ENCODE data around the gene H2BK1. TPM values are rescaled to one million over a fixed set of nuclear protein-coding genes. Genes with fewer than 3 reads are reported as not detected.

Gene H2BK1
- polyA plus RNA-seq, 3 donors = not detected

GRCh38 chr7:151246102-151246850, 36.0 kb upstream of the H2BK1 start:
- intact Hi-C loops (cut with micrococcal nuclease) = no loop called here
- peaks cover 33 to 41% of the 10 kb centered on the region in 2 donors for H3K36me3 Mint-ChIP-seq
- no peak overlapping the region for H2AFZ ChIP-seq (ENCODE audit: insufficient read depth, low read depth, low read length, poor library complexity, severe bottlenecking)
- H3K27me3 ChIP-seq (ENCODE audit: control insufficient read depth in 2 of 2, insufficient read depth in 2 of 2, low read length in 2 of 2) = peaks cover 46 to 63% of the 10 kb centered on the region in 2 donors
- H3K9me3 ChIP-seq (replicated peaks in 1 of 2; ENCODE audit: control insufficient read depth in 1 of 2, insufficient read depth in 1 of 2, low read length in 2 of 2) = peaks cover 0 to 14% of the 10 kb centered on the region in 2 donors
- H4K20me1 ChIP-seq (ENCODE audit: insufficient read depth, low read length) = peaks cover 96% of the 10 kb centered on the region
- no peak for TF ChIP-seq CTCF (IDR thresholded peaks at IDR 0.05)
- H3K27ac ChIP-seq (ENCODE audit: low read depth in 1 of 2, low read length in 2 of 2) = no peak overlapping the region
- peaks cover 73% of the 10 kb centered on the region for H3K4me1 Mint-ChIP-seq
- DNase-seq = no peak
- H3K79me2 ChIP-seq (ENCODE audit: insufficient read depth, low read length) = no peaks in the 10 kb centered on the region
- H3K9me3 Mint-ChIP-seq = peaks cover 0 to 19% (median 8%) of the 10 kb centered on the region in 7 donors
- H3K27me3 Mint-ChIP-seq (ENCODE audit: low read depth in 3 of 3) = peaks cover 59 to 88% (median 75%) of the 10 kb centered on the region in 3 donors
- no peak overlapping the region for H3K4me3 ChIP-seq (replicated peaks in 1 of 3; ENCODE audit: low read depth in 2 of 3, low read length in 3 of 3)
- H3K9ac ChIP-seq (ENCODE audit: insufficient read depth, low read length, poor library complexity, severe bottlenecking) = no peak overlapping the region
- WGBS (ENCODE audit: insufficient coverage) = 76% methylated on average over 4 of the region's 13 CpGs
- H3K4me3 Mint-ChIP-seq = peak overlapping the region in 1 of 2 donors; percentile 75
- peaks cover 49 to 66% of the 10 kb centered on the region in 2 donors for H3K4me1 ChIP-seq (ENCODE audit: control insufficient read depth in 1 of 2, insufficient read depth in 2 of 2, low read length in 2 of 2)
- no peak overlapping the region for H3K4me2 ChIP-seq (replicated peaks; ENCODE audit: extremely low read depth, low read length, poor library complexity, severe bottlenecking)
- H3K36me3 ChIP-seq (replicated peaks in 1 of 2; ENCODE audit: control insufficient read depth in 1 of 2, insufficient read depth in 2 of 2, low read length in 2 of 2) = peaks cover 6 to 7% of the 10 kb centered on the region in 2 donors
- peak overlapping the region in 1 of 7 donors; percentile 35 for H3K27ac Mint-ChIP-seq

GRCh38 chr7:151245360-151246101, 35.2 kb upstream of the H2BK1 start:
- no peak overlapping the region for H3K4me3 ChIP-seq (replicated peaks in 1 of 3; ENCODE audit: low read depth in 2 of 3, low read length in 3 of 3)
- peak overlapping the region; percentile 27 to 75 for H3K4me3 Mint-ChIP-seq
- peaks cover 65% of the 10 kb centered on the region for H3K4me1 Mint-ChIP-seq

More at GRCh38 chr7:151245360-151246101, 35.2 kb upstream of the H2BK1 start:
- intact Hi-C loops (cut with micrococcal nuclease) = no loop called here
- Mint-ChIP-seq H3K27ac (no peak overlapping the region), H3K27me3 (ENCODE audit: low read depth in 3 of 3) (peaks cover 52 to 80% (median 68%) of the 10 kb centered on the region in 3 donors), H3K36me3 (peaks cover 33 to 41% of the 10 kb centered on the region in 2 donors), H3K9me3 (peaks cover 0 to 18% (median 8%) of the 10 kb centered on the region in 7 donors)
- peaks cover 96% of the 10 kb centered on the region for H4K20me1 ChIP-seq (ENCODE audit: insufficient read depth, low read length)
- H3K27me3 ChIP-seq (ENCODE audit: control insufficient read depth in 2 of 2, insufficient read depth in 2 of 2, low read length in 2 of 2) = peaks cover 39 to 55% of the 10 kb centered on the region in 2 donors
- 5% methylated on average over 43 of the region's 60 CpGs for WGBS (ENCODE audit: insufficient coverage)
- peak; percentile 84 for TF ChIP-seq CTCF (IDR thresholded peaks at IDR 0.05)
- H2AFZ ChIP-seq (ENCODE audit: insufficient read depth, low read depth, low read length, poor library complexity, severe bottlenecking) = no peak overlapping the region
- peak overlapping the region; percentile 52 for H3K4me2 ChIP-seq (replicated peaks; ENCODE audit: extremely low read depth, low read length, poor library complexity, severe bottlenecking)
- no peaks in the 10 kb centered on the region for H3K79me2 ChIP-seq (ENCODE audit: insufficient read depth, low read length)
- DNase-seq = peak in 2 of 3 donors; percentile 42 to 58
- no peak overlapping the region for H3K27ac ChIP-seq (ENCODE audit: low read depth in 1 of 2, low read length in 2 of 2)
- peaks cover 14% of the 10 kb centered on the region in 2 donors for H3K36me3 ChIP-seq (replicated peaks in 1 of 2; ENCODE audit: control insufficient read depth in 1 of 2, insufficient read depth in 2 of 2, low read length in 2 of 2)
- peaks cover 49 to 66% of the 10 kb centered on the region in 2 donors for H3K4me1 ChIP-seq (ENCODE audit: control insufficient read depth in 1 of 2, insufficient read depth in 2 of 2, low read length in 2 of 2)
- H3K9ac ChIP-seq (ENCODE audit: insufficient read depth, low read length, poor library complexity, severe bottlenecking) = no peak overlapping the region
- H3K9me3 ChIP-seq (replicated peaks in 1 of 2; ENCODE audit: control insufficient read depth in 1 of 2, insufficient read depth in 1 of 2, low read length in 2 of 2) = peaks cover 0 to 7% of the 10 kb centered on the region in 2 donors

Measured in CD14-positive monocyte (primary cell).